ENCODE measurements around the gene MLLT11. TPM values are rescaled to one million over a fixed set of nuclear protein-coding genes. Genes with fewer than 3 reads are reported as not detected.

The MLLT11 gene
- total RNA-seq, 1 donor from 2014 or later = 4.0 TPM

Other genes with a start within 250 kb of the MLLT11 start
- gene ARNT, start 183.8 kb upstream of the MLLT11 start, total RNA-seq = 38.1 and 40.5 TPM in 2 replicates
- not detected in 2 replicates for gene CTXND2, start 173.3 kb upstream of the MLLT11 start, total RNA-seq
- 52.2 and 52.4 TPM in 2 replicates for gene SETDB1, start 134.0 kb upstream of the MLLT11 start, total RNA-seq
- 167 and 172 TPM in 2 replicates for gene CERS2, start 85.6 kb upstream of the MLLT11 start, total RNA-seq
- gene ANXA9, start 78.1 kb upstream of the MLLT11 start, total RNA-seq = 0.09 TPM in 1 of 2 replicates, not detected in the other
- 20.9 and 21.4 TPM in 2 replicates for gene MINDY1, start 53.5 kb upstream of the MLLT11 start, total RNA-seq
- 13.9 and 16.6 TPM in 2 replicates for gene PRUNE1, start 51.9 kb upstream of the MLLT11 start, total RNA-seq
- 1.1 and 1.5 TPM in 2 replicates for gene BNIPL, start 23.8 kb upstream of the MLLT11 start, total RNA-seq
- gene C1orf56, start 12.6 kb upstream of the MLLT11 start, total RNA-seq = 1.0 and 1.8 TPM in 2 replicates
- gene CDC42SE1, start 775 bp upstream of the MLLT11 start, total RNA-seq = 345 and 347 TPM in 2 replicates
- 27.4 and 28.7 TPM in 2 replicates for gene GABPB2, start 10.4 kb downstream of the MLLT11 start, total RNA-seq
- gene SEMA6C, start 86.2 kb downstream of the MLLT11 start, total RNA-seq = 1.6 and 1.8 TPM in 2 replicates
- 27.7 and 28.5 TPM in 2 replicates for gene TNFAIP8L2, start 96.3 kb downstream of the MLLT11 start, total RNA-seq
- gene LYSMD1, start 105.5 kb downstream of the MLLT11 start, total RNA-seq = 2.8 and 2.9 TPM in 2 replicates
- gene SCNM1, start 105.7 kb downstream of the MLLT11 start, total RNA-seq = 61.1 and 63.0 TPM in 2 replicates
- gene TMOD4, start 115.6 kb downstream of the MLLT11 start, total RNA-seq = 1.7 and 2.8 TPM in 2 replicates
- gene VPS72, start 129.8 kb downstream of the MLLT11 start, total RNA-seq = 75.6 and 78.2 TPM in 2 replicates
- 68.5 and 71.7 TPM in 2 replicates for gene PIP5K1A, start 138.2 kb downstream of the MLLT11 start, total RNA-seq
- gene PSMD4, start 194.3 kb downstream of the MLLT11 start, total RNA-seq = 188 and 192 TPM in 2 replicates
- 20.1 and 24.0 TPM in 2 replicates for gene ZNF687, start 221.9 kb downstream of the MLLT11 start, total RNA-seq